Stimulated activated CD8-positive, alpha-beta memory T cell treated with anti-CD3 and anti-CD28 coated beads, Interleukin-15, amount 100 ng/mL, for 48 hours (primary cell): Measurements from ENCODE around the gene HOXA10.

Experiments used
- DNase-seq, 2 donors: peaks; one replicate each; pipeline ENCODE4 v3.0.0-alpha.2; 2020; ENCODE audit warnings: low read depth in 2 of 2

The HOXA10 gene

GRCh38 chr7:27203964-27204594 lies 30.0 kb upstream of the HOXA10 start:
- DNase-seq: no peak

- DNase-seq: no peak
Measured at GRCh38 chr7:27203365-27203953, 29.3 kb upstream of the HOXA10 start.

- DNase-seq: no peak
Measured at GRCh38 chr7:27202862-27203134, 28.7 kb upstream of the HOXA10 start.

GRCh38 chr7:27202018-27202861 lies 28.1 kb upstream of the HOXA10 start:
- no peak for DNase-seq

- DNase-seq: no peak
Measured at GRCh38 chr7:27201580-27202017, 27.5 kb upstream of the HOXA10 start.

DNA sequence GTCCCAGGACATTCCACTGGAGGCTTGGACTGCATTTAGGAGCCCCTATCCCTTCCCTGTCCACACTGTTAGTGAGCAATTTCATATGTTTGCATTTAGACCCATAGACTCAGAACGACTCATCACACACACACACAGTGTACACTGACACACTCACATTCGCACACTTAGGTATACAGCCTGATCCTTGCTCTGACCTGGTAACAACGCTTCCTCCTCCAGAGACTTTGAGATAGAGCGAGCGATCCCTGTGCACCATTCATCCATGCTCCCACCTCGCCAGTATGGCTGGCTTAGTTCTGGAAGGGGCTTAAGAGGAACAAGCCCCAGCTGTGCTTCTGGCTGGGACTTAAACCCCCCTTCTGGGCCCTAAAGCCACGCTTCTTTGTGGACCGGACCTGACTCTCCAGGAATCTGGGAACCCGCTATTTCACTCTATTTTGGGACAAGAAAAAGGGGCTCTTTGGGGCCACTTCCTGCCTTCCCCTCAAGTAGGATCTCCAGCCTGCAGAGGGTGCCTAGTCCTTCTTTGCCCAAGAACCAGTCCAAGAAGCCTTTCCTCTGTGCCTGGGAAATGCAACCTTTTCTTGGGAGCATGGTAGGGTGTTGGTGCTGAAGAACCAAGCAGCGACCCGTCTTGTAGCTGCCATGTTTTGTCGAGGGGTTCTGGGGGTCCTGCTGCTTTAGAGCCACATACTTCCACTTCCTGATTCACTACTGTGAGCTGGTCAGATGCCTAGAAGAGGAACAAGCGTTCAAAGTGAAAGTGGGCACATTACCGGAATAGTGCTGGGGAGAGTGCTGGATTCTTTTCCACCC lies 26.9 kb upstream of the HOXA10 start:
- no peak for DNase-seq

- no peak for DNase-seq
Measured at GRCh38 chr7:27199849-27200760, 26.0 kb upstream of the HOXA10 start, which contains the start of gene HOXA13. TSS of gene HOXA13 (minus strand) at chr7:27200091. CDS start at chr7:27200077, 14 bp downstream.

- no peak for DNase-seq
Measured at GRCh38 chr7:27198871-27199801, 25.0 kb upstream of the HOXA10 start.

DNA sequence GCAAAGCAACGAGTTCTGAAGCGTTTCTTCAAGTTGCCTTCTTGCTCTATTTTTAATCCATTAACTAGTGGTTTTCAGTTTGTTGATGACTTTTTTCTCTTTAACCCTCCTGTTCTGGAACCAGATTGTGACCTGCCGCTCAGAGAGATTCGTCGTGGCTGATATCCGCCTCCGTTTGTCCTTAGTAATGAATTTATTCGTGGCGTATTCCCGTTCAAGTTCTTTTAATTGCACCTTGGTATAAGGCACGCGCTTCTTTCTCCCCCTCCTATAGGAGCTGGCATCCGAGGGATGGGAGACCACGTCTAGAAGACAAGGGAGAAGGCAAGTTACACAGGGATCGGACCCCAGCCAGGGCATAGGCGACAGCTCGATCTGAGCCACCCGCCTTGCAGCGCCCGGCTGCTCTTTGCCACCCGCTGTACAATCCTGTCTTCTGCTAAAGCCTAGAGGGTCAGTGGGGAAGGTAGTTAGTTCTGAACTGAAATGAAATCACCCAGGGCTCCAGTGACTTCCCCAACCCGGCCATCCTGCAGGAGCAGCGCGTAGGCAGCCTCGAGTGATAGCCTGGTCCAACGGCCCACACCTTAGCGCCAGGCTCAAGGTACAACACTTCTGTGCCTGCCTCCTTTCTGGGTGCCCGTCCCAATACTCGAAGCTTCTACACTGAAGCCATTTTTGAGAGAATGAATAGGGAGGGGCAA lies 24.2 kb upstream of the HOXA10 start:
- DNase-seq: no peak

GRCh38 chr7:27197137-27198042 lies 23.3 kb upstream of the HOXA10 start:
- DNase-seq: no peak

DNA sequence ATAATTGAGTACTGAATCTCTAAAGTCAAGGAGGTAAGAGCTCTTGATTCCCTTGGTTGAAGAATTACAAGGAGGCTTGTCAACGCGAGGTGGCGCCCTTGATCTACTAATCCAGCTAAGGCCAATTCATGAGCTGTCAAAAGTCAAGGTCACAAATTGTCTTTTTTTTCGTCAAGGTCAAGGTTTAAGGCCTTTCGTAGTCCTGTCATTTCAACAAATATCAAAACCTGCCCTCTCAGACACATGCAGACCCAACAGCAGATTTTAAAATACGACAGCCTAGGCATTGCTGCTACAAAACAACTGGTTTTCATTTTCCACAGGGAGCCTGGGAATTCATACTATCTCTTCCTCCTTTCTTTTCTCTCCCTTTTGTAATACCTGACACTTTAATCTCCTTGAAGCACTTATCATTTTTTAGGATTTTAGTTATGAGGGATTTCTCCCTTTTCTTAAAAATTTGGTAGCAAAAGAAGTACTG lies 22.2 kb upstream of the HOXA10 start:
- DNase-seq: peak; percentile 49 to 53

GRCh38 chr7:27194686-27195379 lies 20.7 kb upstream of the HOXA10 start:
- no peak for DNase-seq

- DNase-seq: no peak
Measured at GRCh38 chr7:27194002-27194352, 19.9 kb upstream of the HOXA10 start.

DNA sequence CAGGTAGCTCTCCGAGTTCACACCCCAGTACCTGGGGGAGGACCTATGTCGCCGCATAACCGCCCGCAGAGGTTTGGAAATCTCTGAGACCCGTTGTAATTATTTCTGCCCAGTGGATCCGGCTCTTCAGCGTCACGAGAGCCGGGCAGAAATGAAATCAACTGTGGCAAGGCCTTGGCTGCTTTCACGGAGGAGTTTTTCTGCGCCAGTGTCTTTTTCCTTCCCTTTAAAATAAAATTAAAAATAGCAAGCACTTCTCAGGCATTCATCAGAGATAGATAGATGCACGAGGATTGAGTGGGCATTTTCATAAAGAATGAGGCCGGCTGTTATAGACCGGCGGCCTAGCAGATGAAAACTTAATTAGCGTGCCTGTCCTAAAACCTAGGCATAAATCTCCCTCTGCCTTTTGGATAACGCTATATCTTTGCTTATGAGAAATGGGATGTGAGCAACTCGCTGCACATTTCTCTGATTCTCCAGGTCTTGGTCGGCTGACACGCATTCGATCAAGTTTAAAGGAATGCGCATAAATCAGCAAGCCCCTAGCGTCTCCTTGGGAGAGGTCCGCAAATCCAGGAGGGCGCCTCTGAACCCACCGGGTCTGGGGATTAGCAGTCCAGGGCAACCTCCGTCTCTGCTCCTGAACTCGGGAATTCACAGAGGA lies 19.3 kb upstream of the HOXA10 start:
- DNase-seq: no peak

DNA sequence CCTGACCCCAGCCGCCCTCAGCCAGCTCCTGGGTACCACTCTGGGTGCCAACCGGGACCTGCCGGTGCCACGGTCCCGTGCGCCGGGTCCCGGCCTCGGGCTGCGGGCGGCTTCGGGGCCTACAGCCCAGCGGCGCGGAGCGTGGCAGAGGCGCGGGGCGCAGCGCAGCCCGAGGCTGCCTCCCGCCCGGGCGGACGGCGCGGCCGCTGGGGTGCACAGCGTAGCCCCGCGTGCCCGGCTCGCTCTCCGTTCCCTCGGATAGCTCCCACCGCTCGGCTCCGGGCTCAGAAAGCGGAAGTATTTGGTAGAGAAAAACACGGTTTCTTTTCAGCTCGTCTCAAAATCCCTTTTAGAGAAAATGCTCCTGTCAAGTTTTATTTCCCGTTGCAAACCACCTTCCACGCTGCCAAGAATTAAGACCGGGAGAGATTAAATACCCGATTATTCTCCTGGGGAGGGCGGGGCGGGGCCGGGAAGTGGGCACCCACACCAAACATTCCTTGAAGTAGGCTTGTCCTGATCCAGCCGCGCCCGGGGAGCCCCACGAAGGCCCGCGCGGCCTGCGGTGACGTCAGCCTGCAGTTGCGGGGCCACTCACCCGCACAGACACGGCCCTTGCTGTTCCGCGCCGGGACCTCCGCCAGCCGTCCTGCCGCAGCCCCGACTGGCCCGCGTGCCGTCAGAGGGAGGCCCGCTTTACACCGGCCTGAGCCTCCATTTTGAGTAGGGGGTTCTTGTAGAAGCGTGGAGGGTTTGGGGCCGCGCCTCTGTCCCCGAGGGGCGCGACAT lies 18.6 kb upstream of the HOXA10 start:
- DNase-seq: no peak

DNA sequence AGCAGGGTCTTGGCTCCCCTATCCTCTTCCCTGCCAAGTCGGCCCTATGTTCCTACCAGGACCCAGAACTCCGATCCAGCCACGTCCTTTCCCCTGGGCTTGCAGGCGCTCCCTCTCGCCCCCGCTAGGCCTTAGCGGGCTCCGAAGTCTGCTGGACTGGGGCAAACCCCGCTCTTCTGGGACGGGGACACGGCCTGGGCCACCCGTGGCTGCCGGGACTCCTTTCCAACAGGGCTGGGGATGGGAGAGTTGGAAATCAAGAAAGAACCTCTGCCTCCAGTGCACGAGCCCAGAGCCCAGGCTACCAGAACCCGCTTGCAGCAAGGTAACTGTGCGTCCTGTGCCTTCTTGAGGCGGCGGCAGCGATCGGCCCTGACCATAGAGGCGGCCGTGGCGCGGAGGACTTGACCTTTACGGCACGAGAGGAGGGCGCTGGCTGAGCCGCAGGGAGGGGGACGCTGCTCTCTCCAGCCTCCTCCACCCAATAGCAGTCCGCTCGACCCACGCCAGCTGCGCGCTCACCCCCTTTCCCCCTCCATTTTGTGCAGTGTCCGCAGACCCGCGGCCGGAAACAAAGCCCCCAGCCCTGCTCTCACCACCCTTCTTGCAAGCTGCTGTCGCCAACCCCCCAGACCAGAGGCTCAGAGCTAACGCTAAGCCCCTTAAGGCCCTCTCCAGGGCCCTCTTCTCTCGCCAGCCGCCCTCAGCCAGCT lies 17.9 kb upstream of the HOXA10 start:
- no peak for DNase-seq
